ENCODE data around the gene PROM1.

DNA sequence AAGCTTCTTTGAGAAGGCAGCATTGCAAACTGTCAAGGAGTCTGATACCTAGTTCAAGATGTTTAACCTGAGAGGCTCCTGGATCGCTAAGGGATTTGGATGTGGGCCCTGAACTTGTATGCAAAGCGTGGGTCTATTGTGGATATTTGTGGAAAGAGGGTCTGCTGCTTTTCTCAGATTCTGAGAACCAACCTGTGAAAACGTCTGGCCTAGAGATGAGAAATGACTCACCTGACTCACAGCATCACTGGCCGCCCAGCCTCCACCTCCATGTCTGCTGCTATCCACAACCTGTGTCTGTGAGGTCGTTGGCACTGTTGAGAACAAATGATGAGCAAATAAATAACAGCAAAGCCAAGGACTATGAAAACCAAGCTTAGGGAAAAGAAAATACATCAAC, 33.3 kb upstream of the PROM1 start:
- TF ChIP-seq POLR2AphosphoS5 (IDR thresholded peaks at IDR 0.05; ENCODE audit: borderline replicate concordance, low read depth, low read length) = no peak
- no peak for TF ChIP-seq EZH2 (IDR thresholded peaks at IDR 0.05)
- TF ChIP-seq FOXP2 (optimal IDR thresholded peaks at IDR 0.05; ENCODE audit: control extremely low read depth, extremely low read length, insufficient read depth) = no peak
